ENCODE results near the gene CCM2L. TPM values are rescaled to one million over a fixed set of nuclear protein-coding genes. Genes with fewer than 3 reads are reported as not detected.

The CCM2L gene
- total and polyA plus RNA-seq, 12 donors, result 2.2 to 28.2 (median 6.2) TPM

- Histone ChIP-seq H3K36me3 (replicated peaks in 1 of 2) (no peaks in the 10 kb centered on the region), H3K9me3 (replicated peaks in 1 of 3) (no peaks in the 10 kb centered on the region), H3K4me3 (no peak overlapping the region), H3K27me3 (peaks cover 42% of the 10 kb centered on the region), H3K4me1 (replicated peaks in 1 of 2) (peaks cover 0 to 4% of the 10 kb centered on the region in 2 donors), H3K27ac (peak overlapping the region in 3 of 5 donors; percentile 21 to 81 (median 37))
- WGBS, 4 donors, result 21 to 27% (median 24%) methylated on average over 14 to 17 of the region's 17 CpGs
- peak in 6 of 7 donors; percentile 30 to 57 (median 38) for DNase-seq
- TF ChIP-seq POLR2A (IDR thresholded peaks at IDR 0.05), result no peak
- TF ChIP-seq, protein P1, sequence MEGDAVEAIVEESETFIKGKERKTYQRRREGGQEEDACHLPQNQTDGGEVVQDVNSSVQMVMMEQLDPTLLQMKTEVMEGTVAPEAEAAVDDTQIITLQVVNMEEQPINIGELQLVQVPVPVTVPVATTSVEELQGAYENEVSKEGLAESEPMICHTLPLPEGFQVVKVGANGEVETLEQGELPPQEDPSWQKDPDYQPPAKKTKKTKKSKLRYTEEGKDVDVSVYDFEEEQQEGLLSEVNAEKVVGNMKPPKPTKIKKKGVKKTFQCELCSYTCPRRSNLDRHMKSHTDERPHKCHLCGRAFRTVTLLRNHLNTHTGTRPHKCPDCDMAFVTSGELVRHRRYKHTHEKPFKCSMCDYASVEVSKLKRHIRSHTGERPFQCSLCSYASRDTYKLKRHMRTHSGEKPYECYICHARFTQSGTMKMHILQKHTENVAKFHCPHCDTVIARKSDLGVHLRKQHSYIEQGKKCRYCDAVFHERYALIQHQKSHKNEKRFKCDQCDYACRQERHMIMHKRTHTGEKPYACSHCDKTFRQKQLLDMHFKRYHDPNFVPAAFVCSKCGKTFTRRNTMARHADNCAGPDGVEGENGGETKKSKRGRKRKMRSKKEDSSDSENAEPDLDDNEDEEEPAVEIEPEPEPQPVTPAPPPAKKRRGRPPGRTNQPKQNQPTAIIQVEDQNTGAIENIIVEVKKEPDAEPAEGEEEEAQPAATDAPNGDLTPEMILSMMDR (IDR thresholded peaks at IDR 0.05), result no peak
- intact Hi-C loops (cut with DNase I), result no loop called here
Observed at GRCh38 chr20:32050851-32051556, 40.8 kb downstream of the CCM2L start.

GRCh38 chr20:32051720-32052089 is 41.5 kb downstream of the CCM2L start:
- Histone ChIP-seq H3K4me1 (replicated peaks in 1 of 2) (peaks cover 0 to 4% of the 10 kb centered on the region in 2 donors), H3K36me3 (replicated peaks in 1 of 2) (no peaks in the 10 kb centered on the region), H3K27me3 (peaks cover 37% of the 10 kb centered on the region), H3K27ac (peak overlapping the region in 4 of 5 donors; percentile 21 to 81 (median 48)), H3K9me3 (replicated peaks in 1 of 3) (no peaks in the 10 kb centered on the region), H3K4me3 (peak overlapping the region in 1 of 4 donors; percentile 38)
- intact Hi-C loops (cut with DNase I), result no loop called here
- no peak for DNase-seq
- TF ChIP-seq POLR2A (IDR thresholded peaks at IDR 0.05), result no peak
- TF ChIP-seq, protein P1 (IDR thresholded peaks at IDR 0.05), result no peak
- WGBS, 4 donors, result 14 to 17% (median 16%) methylated on average over 14 of the region's 14 CpGs

- Histone ChIP-seq H3K4me1 (replicated peaks in 1 of 2) (peaks cover 0 to 4% of the 10 kb centered on the region in 2 donors), H3K4me3 (peak within 1 kb of the TSS in 2 of 4 donors; percentile 9 to 38), H3K9me3 (replicated peaks in 1 of 3) (no peaks in the 10 kb centered on the region), H3K36me3 (replicated peaks in 1 of 2) (no peaks in the 10 kb centered on the region), H3K27me3 (peaks cover 40% of the 10 kb centered on the region), H3K27ac (peak within 1 kb of the TSS; percentile 26 to 81 (median 60))
- TF ChIP-seq, protein P1 (IDR thresholded peaks at IDR 0.05), result no peak
- TF ChIP-seq POLR2A (IDR thresholded peaks at IDR 0.05), result no peak
- DNase-seq, result peak in 2 of 7 donors; percentile 27 to 32
- intact Hi-C loops (cut with DNase I), result no loop called here
- 1 to 3% (median 2%) methylated on average over 20 to 58 of the region's 58 CpGs for WGBS, 4 donors
Observed at GRCh38 chr20:32052090-32052777, 42.0 kb downstream of the CCM2L start, which contains the start of gene HCK. Gene HCK (plus strand): TSS chr20:32052242.

DNA sequence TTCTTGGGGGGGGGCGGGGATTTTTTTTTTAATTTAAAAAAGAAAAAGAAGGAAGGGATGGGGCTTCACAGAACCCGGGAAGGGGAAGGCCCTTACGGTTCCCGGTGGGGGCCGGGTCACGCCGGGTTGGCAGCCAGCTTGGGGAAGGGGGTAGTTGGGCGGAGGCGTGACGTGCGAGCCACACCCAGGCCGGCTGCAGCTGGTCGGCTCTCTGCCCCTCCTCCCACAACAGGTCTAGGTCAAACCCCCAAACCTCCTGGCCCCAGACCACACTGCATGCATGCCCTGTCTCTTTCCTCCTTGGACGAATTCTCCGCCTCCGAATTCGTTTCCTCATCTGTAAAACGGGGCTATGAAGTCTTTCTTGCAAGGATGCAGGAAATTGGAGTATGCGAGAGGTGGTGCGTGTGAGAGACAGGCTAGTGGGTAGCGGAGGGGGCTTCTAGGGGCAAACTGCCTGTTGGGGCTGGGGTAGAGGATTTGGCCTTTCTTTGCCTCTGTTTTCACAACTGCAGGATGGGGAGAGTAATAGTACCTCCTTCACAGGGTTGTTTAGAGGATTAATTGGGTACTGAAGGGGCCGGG is 42.6 kb downstream of the CCM2L start:
- H3K4me3 ChIP-seq, result peak overlapping the region in 1 of 4 donors; percentile 38
- DNase-seq, result peak in 6 of 7 donors; percentile 33 to 67 (median 50)
- H3K27ac ChIP-seq, result peak overlapping the region in 1 of 5 donors; percentile 81
- H3K9me3 ChIP-seq (replicated peaks in 1 of 3), result no peaks in the 10 kb centered on the region
- 16 to 21% (median 17%) methylated on average over 21 to 22 of the region's 22 CpGs for WGBS, 4 donors
- TF ChIP-seq, protein P1 (IDR thresholded peaks at IDR 0.05), result no peak
- no peak for TF ChIP-seq POLR2A (IDR thresholded peaks at IDR 0.05)
- intact Hi-C loops (cut with DNase I), result no loop called here
- H3K36me3 ChIP-seq (replicated peaks in 1 of 2), result no peaks in the 10 kb centered on the region
- peaks cover 0 to 4% of the 10 kb centered on the region in 2 donors for H3K4me1 ChIP-seq (replicated peaks in 1 of 2)
- peaks cover 43% of the 10 kb centered on the region for H3K27me3 ChIP-seq

All from adrenal gland (tissue), 12 donors.